ENCODE measurements around the gene NEURL1B.
A peak's percentile ranks its signal among the peaks of the same experiment; 100 is the strongest.
"Not testable (repeated sequence)": the region's sequence is repeated elsewhere in the genome, so short reads cannot be mapped to it uniquely, and the experiment has no call there.

NEURL1B gene, protein sequence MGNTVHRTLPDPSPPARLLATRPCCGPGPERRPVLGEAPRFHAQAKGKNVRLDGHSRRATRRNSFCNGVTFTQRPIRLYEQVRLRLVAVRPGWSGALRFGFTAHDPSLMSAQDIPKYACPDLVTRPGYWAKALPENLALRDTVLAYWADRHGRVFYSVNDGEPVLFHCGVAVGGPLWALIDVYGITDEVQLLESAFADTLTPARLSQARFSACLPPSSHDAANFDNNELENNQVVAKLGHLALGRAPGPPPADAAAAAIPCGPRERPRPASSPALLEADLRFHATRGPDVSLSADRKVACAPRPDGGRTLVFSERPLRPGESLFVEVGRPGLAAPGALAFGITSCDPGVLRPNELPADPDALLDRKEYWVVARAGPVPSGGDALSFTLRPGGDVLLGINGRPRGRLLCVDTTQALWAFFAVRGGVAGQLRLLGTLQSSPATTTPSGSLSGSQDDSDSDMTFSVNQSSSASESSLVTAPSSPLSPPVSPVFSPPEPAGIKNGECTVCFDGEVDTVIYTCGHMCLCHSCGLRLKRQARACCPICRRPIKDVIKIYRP

DNA sequence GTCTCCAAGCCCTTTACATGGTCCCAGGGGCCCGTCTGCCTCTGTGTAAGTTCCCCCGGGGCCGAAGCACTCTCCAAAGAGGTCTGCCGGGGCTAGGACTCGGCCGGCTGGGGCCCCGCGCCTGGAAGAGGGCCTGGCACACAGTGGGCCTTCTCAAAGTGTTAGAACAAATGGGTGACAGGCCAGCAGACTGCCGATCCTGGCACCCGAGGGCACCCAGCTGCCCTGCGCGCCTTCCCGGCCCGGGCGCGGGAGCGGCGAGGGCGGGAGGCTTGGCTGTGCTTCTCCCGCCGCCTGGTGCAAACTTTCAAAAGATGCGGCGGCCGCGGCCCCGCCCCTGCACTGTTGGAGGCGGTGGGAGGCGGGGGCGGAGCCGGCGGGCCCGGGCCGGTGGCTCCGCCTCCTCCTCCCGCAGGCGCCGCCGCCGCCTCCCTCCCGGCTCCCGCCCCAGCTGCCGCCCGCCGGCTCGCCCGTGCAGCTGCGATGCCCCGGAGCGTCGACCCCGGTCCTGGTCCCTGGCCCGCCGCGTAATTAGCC is at the start of gene NEURL1B:
TSS of gene NEURL1B (plus strand) at position 442 of the 537 bp plus-strand sequence. CDS start 144 bp downstream, outside the sequence.
- peak; percentile 95 for DNase-seq (ENCODE audit: low spot score)

DNA sequence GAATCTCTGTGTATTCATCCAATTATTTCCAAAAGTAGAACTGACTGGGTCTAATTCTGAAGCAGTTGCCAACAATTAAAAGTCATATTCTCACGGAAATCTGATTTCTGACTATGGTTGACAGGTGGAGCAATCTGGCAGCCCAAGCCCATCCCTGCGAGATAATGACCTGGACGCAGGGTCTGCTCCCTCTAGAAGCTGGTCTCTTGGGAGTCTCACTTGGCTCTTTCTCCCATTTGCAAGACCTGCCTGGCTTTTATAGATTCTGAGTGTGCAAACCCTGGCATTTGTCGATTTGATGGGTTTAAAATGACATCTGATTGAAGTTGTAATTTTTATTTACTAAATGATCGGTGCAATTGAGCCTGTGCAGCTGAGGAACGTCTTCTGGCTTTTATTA is 49.4 kb upstream of the NEURL1B start:
- DNase-seq (ENCODE audit: low spot score) = no peak

DNA sequence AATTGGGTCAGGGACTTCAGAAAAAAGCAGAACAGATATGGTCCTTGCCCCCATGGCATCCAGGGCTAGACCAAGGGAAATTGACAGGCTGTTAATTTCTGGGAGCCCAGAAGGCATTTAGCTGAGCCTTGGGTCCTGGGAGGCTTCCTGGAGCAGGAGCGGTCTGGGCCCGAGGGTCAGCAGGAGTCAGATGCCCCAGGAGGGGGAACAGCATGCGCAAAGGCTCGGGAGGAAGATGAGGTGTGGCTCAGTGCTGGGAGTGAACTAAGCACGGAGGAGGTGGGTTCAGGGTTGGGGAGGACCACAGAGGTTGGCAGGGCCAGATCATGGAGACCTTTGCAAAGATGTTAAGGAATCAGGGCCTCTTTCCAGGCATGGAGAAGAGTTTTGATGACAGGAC is 48.2 kb upstream of the NEURL1B start:
- DNase-seq (ENCODE audit: low spot score) = no peak

DNA sequence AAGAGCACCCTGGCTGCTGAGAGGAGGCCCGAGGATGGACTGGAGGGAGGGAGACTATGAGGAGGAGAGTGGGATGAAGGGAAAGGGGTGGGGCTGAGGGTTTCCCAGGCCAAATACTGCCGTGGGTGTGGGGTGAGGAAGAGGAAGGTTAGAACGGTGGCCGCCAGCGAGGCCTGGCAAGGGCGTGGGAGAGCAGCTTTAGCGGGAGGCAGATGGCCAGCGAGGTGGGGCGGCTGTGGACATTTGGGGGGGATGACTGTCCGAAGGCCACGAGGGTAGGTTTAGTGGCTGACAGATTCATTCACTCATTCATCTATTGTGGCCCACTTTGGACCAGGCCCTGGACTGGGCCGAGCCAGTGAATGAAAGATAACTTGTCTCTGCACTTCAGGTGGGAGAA is 47.8 kb upstream of the NEURL1B start:
- DNase-seq (ENCODE audit: low spot score) = no peak

DNA sequence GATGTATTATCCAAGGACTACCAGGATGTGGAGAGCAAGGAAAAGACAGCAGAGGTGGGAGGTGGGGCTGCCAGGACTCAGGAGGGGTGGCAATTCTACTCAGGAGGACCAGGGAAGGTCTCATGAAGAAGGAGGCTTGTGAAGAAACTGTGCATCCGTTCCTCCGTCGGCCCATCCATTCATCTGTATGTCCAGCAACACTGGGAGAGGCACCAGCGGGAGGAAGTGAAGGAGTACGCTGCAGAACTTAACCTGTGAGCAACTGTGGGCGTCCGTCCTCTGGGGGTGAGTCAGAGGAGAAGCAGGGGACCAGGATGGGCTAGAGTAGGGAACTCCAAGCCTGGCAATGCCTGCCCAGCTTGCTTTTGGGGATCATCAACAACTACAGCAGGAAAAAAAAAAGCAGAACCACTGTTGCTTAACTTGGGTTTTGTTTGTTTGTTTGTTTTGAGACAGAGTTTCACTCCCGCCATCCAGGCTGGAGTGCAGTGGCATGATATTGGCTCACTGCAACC is 47.3 kb upstream of the NEURL1B start:
- DNase-seq (ENCODE audit: low spot score) = no peak

DNA sequence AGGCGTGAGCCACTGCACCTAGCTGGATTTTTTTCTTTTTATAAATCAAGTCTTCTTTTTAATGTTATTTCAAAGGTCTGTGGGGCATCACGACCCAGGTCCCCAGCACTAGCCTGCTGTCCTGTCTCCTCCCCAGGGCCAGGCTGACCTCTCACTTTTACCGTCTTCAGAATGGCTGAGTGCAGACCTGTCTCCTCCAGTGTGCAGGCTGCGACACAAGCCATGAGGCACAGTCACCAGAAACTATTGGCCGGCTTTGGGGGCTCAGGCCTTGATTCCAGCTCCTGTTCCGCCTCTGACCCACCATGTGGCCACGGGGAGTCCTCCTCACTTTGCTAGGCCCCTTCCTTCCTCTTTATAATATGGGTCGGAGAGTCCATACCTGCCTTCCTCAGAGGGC is 46.6 kb upstream of the NEURL1B start:
- no peak for DNase-seq (ENCODE audit: low spot score)

DNA sequence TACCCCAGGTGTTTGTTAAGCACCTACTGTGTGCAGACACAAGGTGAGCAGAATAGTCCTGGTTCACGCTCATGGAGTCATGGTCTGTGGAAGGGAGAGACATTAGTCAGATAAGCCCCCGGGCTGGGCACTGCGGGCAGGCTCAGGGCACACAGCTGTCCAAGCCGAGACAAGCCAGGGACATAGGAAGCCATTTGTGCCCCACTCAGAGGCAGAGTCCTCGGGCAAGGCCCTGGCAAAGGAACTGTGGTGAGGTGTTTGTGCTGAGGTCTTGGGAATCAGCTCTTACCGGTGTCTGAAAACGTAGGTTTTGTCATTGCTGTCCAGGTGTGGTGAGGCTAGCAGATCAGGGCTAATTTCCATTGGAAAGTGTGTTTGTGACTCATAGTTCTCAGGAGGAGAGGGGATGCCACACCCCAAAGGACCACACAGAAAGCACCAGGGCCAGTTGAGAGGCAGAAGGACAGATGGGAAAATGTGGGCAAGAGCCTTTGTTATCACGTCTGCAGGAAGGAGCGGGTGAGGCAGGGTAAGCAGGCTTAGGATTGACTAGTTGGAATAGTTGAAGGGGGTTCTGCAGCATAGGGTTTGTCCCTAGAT is 46.1 kb upstream of the NEURL1B start:
- DNase-seq (ENCODE audit: low spot score) = no peak

DNA sequence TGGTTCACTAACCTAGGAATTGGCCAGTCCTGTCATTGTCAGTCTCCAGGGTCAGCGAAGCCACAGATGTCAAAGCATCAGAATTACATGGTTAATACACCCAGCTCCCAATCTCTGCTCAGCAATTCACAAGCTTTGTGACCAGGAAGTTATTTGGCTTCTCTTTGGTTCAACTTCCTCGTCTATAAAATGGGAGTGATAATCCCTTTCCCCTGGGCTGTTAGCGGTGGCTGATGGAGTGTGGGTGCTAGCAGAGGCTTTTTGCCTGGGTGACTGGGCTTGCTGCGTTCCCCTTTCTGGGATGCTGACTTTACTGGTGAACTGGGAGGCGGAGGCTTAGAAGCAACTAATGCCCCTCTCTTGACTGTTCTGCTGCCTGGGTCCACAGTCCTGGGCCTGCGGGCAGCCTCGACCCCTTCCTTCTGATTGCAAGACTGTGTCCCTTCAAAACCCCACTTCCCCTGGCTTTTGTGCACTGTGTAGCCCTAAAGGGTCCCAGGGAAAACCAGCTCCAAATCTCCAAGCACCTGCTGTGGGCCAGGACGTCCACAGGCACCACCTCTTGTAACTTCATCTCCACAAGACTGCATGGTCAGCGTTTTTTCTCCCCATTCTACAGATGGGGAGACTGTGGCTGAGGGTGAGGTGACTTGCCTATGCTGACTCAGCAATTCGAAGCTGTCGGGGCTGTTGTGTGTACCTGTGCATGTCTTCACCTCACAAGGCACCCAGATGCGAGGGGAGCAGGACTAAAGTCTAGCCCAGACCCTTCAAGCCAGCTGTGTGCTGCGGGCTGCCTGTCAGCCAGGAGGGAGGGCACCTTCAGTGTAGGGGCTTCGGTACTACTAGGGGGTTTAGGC is 45.2 kb upstream of the NEURL1B start:
- DNase-seq (ENCODE audit: low spot score) = no peak

DNA sequence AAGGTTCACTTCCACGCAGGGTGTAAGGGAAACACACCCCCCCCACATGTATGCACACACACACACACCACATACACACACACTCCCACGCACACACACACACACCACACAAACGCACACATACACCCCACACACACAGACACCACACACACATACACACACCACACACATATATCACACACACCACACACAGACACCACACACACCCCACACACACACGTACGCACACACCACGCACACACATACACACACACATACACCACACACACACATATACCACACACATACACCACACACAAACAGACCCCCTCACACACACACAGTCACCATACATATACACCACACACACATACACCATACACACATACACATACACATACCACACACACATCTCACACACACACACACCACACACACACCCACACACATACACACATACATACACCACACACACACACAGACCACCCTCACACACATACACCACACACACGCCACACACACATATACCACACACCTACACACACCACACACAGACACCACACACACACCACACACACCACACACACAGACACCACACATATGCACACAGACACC is 44.3 kb upstream of the NEURL1B start:
- no peak for DNase-seq (ENCODE audit: low spot score)

DNA sequence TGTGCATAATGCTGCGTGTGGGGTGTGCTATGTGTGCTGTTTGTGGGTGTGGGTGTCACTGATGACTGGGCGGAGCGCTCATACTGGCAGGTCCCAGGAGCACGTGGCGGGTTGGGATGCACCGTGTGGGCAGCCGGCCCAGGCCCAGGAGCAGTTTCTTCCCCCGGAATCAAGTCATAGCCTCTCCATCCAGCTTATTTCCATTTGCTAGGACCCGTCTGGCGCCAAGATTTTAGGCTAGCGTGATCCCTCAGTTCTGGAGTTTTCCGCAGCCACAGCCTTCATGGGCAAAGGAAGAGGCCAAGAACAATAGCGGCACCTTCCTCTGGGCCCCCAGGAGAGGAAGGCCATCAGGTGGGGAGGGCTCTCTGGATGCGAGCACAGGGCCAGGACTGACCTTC is 43.3 kb upstream of the NEURL1B start:
- DNase-seq (ENCODE audit: low spot score) = no peak

DNA sequence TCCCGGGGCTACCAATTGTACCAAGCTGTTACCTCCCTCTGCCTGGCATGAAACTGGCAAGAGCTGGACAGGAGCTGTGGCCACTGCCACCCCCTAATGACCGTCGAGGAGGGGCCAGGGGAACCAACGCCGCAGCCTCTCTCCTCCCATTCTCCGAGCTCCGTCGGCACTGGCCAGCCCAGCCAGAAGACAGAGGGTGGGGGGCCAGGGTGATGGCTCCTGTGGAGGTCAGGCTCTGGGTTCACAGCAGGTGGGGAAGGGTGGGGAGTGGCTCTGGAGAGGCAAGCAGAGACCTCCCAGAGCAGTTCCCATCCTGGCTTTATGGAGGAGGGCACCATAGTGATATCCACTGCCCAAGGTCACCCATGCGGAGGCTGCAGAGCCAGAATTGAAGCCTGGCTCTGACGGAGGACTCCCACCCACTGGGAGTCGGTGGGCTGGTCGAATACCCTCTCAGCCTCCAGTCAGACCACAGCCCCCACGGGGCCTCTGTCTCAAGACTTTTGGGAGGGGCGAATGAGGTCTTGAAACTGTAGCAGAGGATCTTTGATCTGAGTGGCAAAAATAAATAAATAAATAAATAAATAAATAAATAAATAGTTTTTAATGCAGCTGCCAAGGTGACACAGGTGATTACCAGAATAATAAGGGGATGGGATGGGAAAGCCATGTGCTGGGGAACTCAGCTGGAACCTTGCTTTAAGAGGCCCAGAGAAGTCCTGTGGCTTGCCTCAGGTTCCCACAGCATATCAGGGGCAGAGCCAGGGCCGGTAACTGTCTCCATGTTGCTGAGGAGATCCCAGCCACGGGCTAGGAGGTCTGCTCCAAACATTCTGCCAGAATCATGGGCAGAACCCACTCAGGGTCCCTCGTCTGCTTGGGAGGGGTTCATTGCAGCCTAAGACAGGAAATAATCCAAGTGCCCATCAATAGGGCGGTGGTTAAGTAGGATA is 42.5 kb upstream of the NEURL1B start:
- no peak for DNase-seq (ENCODE audit: low spot score)

DNA sequence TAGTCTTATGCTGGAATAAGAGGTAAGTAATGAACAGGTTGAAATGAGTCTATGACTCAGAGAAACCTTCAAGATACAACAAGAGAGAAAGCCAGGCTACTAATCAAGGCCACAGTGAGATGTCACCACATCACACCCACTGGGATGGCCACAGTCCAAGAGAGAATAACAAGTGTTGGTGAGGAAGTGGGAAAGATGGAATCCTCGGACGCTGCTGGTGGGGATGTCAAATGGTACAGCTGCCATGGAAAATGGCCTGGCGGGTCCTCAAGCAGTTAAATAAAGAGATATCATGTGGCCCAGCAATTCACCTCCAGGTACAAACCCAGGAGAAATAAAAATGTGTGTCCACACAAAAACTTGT is 41.9 kb upstream of the NEURL1B start:
- DNase-seq (ENCODE audit: low spot score) = no peak

DNA sequence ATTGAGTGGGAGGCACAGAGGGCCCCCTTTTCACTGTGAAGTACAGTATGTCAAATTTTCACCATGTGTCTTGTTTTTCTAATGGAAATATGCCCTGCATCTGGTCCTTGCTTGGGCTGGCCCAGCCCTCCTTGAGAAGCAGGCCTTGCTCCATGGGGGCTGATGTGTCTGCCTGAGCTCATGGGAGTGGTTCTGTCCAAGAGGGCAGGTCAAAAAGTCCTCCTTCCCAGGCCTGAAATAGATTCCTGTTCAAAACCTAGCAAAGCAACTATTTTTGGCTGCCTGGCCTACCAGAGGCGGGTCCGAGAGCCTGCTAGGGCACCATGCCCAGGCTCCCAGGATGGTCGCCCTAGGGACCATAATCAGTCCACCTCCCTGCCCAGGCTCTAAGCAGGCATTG is 40.5 kb upstream of the NEURL1B start:
- DNase-seq (ENCODE audit: low spot score) = no peak

DNA sequence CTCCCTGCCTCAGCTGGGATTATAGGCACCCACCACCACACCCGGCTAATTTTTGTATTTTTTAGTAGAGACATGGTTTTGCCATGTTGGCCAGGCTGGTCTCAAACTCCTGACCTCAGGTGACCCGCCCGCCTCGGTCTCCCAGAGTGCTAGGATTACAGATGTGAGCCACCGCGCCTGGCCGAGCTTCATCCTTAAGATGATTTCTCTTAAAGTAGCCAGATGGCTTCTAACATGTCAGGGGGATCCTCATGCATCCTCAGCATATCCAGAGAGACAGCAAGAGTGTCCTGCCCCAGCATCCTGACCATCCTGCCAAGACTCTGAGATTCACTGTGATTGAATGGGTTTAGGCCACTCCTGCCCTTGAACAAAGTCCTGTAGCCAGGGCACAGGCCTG is 39.5 kb upstream of the NEURL1B start:
- DNase-seq (ENCODE audit: low spot score) = not testable (repeated sequence)

DNA sequence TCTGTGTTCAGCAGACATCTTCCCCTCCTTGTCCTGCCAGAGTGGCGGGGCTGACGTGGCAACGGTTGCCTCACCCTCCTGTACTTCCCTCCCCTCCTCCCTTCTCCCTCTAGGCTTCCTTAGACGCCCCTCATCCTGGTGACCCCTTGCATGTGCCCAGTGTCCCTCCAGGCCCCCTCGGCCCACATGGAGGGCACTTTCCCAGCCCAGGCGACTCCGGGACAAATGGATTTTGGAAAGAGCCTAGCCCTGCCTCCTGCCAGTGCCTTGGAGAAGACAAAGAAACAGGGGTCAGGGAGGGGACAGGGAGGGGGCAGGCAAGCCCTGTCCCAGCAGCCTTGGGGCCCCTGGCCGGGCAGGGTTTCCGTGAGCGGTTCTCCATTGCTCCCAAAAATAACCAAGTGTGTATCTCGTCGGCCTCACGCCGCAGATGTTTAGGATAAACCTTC is 38.3 kb upstream of the NEURL1B start:
- DNase-seq (ENCODE audit: low spot score) = no peak

DNA sequence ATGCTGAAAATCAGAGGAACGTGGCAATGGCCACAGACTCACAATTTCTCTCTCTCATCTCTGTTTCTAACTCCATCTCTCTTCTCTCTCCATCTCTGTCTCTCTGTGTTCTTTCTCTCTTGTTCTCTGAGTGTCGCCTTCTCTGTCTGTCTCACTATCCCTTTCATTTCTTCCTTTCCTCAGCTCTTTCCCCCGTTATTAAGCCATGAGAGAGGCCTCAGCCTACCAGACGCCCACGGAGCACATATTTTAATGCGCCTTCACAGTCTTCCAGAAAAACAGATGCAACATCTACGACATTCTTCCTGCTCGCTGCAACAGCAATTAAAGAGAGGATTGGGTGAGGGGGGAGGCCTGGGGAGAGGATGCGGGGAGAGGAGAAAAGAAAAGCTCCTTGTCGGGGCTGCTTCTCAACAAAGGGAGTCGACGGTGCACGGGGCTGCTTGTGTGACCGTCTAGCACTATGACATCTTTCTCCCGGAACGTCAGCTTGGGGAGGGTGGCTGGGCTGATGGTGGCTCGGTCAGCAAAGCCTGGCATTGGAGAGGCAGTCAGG is 37.7 kb upstream of the NEURL1B start:
- no peak for DNase-seq (ENCODE audit: low spot score)

DNA sequence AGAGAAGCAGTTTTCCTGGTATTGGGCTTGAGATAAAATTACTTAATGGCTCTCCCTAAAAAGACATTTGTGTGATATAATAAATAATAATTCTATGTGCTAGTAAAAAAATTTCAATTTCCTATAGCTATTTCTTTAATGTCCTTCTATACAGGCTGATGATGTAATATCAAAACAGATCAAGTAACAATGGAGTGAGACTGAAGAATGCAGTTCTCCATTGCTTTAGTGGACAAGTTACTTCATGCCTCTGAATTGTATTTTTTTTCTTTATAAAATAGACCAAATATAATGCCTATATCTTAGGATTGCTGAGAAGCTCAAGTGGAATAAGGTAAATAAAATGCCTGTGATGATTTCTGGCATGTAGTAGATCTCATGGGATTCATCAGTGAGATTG is 35.6 kb upstream of the NEURL1B start:
- no peak for DNase-seq (ENCODE audit: low spot score)

DNA sequence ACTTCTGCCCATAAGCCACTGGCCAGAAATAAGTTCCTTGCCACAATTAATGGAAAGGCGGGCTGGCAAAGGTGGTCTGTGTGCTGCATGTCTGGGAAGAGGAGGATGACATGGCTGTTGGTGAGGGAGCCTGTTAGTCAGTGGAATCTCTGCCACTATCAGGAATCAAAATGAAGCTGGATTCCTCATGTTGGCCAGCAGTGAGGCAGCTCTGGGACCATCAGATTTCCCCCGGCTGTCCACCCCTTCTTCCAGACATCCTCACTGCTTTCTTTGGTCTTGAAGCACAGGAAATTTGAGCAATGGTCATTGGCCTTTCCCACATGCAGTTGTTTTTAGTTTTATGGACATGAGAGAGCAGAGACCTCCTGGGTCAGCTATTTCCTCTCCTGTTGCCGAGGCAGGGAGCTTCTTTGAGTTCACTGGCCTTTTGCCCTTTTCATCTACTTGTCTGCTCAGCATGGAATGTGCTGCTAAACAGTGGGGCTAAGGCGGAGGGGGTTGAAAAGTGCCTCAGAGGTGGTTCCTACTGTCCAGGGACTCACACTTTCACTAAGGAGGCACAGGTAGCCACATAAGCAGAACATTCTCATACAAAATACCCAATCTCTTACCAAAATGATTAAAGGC is 34.8 kb upstream of the NEURL1B start:
- no peak for DNase-seq (ENCODE audit: low spot score)

DNA sequence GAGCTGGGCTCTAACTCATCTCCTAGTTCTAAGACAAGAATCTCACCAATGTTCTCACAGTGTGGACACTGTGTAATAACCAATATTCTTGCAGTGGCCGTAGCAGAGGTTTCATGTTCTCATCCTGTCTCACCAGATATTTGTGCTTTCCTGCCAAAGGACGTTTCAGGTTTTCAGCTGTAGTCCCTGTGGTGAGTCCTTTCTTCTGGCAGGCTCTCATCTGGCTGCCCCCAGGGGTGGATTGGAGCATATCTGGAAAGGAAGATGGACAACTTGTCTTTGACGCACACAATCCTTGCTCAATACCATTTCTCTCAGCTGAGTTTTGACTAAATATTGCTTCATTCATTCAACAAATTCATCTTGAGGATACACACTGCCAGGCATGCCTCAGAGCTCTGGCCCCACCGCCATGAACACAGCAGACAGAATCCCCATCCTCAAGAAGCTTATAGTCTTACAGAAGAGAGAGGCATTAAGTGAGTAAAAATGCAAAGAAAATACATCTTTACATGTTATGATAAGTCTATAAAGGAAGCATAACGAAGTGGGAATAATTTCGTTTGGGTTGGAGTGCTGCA is 33.8 kb upstream of the NEURL1B start:
- no peak for DNase-seq (ENCODE audit: low spot score)

Data from HuH-7 (cell line).